Measurements from ENCODE around the gene UNC5A. TPM values are rescaled to one million over a fixed set of nuclear protein-coding genes. Genes with fewer than 3 reads are reported as not detected.

UNC5A gene
- total RNA-seq, 2 experiments from 2014 or later: not detected

DNA sequence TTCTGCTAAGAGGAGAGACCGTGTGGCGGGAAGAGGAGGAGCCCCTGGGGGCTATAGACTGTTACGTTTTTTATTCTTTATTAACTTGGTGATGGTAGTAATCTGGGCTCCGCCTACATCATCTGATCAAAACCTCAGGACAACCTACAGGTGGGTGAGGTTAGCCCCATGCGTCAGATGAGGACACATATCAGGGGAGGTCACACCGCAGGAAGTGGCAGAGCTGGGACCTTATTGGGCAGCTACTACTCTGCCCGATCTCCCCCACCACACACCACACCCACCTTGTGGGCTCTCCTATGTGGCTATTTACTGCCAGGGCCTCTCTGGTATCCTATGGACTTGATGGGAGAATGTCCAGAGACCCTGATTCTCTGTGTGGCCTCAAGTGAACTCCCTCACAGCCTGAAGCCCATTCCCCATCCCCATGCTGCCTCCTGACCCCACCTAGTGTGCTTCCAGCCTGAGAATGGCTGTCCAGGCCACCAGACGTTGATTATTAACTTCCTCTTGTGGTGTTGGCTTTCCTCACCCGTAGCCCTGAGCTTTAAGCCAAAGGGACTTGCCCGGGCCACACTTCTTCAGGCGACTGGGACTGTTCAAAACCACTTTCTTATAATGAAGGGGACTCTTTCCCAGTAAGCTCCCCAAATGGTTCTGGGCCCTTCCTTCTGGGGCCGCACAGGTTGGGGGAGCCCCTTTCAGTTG lies 8.2 kb downstream of the UNC5A start:
- Mint-ChIP-seq H3K4me1 (ENCODE audit: low read depth) (peaks cover 12% of the 10 kb centered on the region), H3K27me3 (peaks cover 82% of the 10 kb centered on the region), H3K27ac (no peak overlapping the region), H3K36me3 (ENCODE audit: low read depth) (no peaks in the 10 kb centered on the region), H3K9me3 (no peaks in the 10 kb centered on the region), H3K4me3 (peak overlapping the region; percentile 65)
- ATAC-seq (ENCODE audit: poor library complexity): peak; percentile 90
- H3K4me1 ChIP-seq (ENCODE audit: insufficient read depth, low read length): peaks cover 13% of the 10 kb centered on the region
- ChIA-PET CTCF (no interaction called here), POLR2A (no interaction called here)
- intact Hi-C loops (cut with DNase I, micrococcal nuclease): no loop called here
- no peak overlapping the region for H3K4me3 ChIP-seq (ENCODE audit: low read length)
- H3K36me3 ChIP-seq (ENCODE audit: insufficient read depth, low read length): no peaks in the 10 kb centered on the region
- H3K27me3 ChIP-seq (ENCODE audit: control insufficient read depth in 1 of 2, insufficient read depth in 2 of 2, low read length in 2 of 2): peaks cover 39 to 64% of the 10 kb centered on the region in 2 experiments
- TF ChIP-seq, protein P1, sequence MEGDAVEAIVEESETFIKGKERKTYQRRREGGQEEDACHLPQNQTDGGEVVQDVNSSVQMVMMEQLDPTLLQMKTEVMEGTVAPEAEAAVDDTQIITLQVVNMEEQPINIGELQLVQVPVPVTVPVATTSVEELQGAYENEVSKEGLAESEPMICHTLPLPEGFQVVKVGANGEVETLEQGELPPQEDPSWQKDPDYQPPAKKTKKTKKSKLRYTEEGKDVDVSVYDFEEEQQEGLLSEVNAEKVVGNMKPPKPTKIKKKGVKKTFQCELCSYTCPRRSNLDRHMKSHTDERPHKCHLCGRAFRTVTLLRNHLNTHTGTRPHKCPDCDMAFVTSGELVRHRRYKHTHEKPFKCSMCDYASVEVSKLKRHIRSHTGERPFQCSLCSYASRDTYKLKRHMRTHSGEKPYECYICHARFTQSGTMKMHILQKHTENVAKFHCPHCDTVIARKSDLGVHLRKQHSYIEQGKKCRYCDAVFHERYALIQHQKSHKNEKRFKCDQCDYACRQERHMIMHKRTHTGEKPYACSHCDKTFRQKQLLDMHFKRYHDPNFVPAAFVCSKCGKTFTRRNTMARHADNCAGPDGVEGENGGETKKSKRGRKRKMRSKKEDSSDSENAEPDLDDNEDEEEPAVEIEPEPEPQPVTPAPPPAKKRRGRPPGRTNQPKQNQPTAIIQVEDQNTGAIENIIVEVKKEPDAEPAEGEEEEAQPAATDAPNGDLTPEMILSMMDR (IDR thresholded peaks at IDR 0.05): no peak
- peak in 4 of 14 experiments; percentile 30 to 45 (median 39) for DNase-seq
- H3K27ac ChIP-seq (ENCODE audit: low read depth in 1 of 2, low read length in 2 of 2): no peak overlapping the region
- H3K9me3 ChIP-seq (ENCODE audit: control insufficient read depth in 1 of 2, insufficient read depth in 1 of 2, low read length in 2 of 2): peaks cover 0 to 12% of the 10 kb centered on the region in 2 experiments

DNA sequence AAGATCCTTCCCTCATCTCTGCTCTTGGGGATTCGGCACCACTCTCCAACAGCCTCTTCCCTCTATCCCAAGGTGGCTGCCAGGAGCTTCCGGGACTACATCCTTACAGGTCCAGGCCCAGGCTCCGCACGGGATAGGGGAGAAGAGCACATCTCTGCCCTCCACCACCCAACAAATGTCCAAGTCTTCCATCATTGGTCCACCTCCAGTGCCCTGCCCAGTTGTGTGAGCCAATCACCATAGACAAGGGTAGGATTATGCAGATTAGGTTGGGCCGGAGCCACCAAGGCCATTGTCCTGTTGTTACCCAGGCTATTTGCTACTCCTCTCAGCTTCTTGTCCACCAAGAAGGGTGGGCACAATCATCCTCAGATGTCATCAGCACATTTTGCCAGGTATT lies 9.1 kb downstream of the UNC5A start:
- TF ChIP-seq, protein P1 (IDR thresholded peaks at IDR 0.05): no peak
- DNase-seq (no peak), ATAC-seq (ENCODE audit: poor library complexity) (no peak)
- Histone ChIP-seq H3K36me3 (ENCODE audit: insufficient read depth, low read length) (no peaks in the 10 kb centered on the region), H3K4me3 (ENCODE audit: low read length) (no peak overlapping the region), H3K9me3 (ENCODE audit: control insufficient read depth in 1 of 2, insufficient read depth in 1 of 2, low read length in 2 of 2) (peaks cover 0 to 10% of the 10 kb centered on the region in 2 experiments), H3K27ac (ENCODE audit: low read depth in 1 of 2, low read length in 2 of 2) (no peak overlapping the region), H3K27me3 (ENCODE audit: control insufficient read depth in 1 of 2, insufficient read depth in 2 of 2, low read length in 2 of 2) (peaks cover 36 to 56% of the 10 kb centered on the region in 2 experiments), H3K4me1 (ENCODE audit: insufficient read depth, low read length) (peaks cover 13% of the 10 kb centered on the region)
- H3K4me1 Mint-ChIP-seq (ENCODE audit: low read depth): peaks cover 12% of the 10 kb centered on the region
- H3K4me3 Mint-ChIP-seq: peak overlapping the region; percentile 4
- H3K36me3 Mint-ChIP-seq (ENCODE audit: low read depth): no peaks in the 10 kb centered on the region
- no peaks in the 10 kb centered on the region for H3K9me3 Mint-ChIP-seq
- ChIA-PET POLR2A (no interaction called here), CTCF (no interaction called here)
- H3K27ac Mint-ChIP-seq: no peak overlapping the region
- intact Hi-C loops (cut with DNase I, micrococcal nuclease): no loop called here
- peaks cover 73% of the 10 kb centered on the region for H3K27me3 Mint-ChIP-seq

DNA sequence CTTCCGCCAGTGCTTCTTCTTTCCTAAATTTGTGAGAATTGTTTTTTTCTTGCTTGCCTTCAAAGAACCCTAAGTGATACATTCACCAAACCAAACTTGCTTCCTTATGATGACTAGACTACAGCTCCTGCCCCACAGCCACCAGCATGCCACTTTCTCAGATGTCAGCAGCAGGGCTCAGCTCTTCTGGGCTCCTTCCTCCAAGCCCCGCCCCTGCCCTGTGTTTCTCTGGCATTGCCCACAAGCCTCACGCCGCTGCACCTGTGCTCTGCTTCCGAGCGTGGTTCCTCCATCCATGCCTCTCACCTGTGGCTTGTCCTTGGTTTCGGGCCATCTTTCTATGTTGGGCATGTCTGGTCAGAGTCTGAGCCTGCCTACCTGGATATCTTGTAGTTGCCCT lies 10.6 kb downstream of the UNC5A start:
- Histone ChIP-seq H3K4me1 (ENCODE audit: insufficient read depth, low read length) (peaks cover 13% of the 10 kb centered on the region), H3K9me3 (ENCODE audit: control insufficient read depth in 1 of 2, insufficient read depth in 1 of 2, low read length in 2 of 2) (peaks cover 0 to 10% of the 10 kb centered on the region in 2 experiments), H3K4me3 (ENCODE audit: low read length) (no peak overlapping the region), H3K36me3 (ENCODE audit: insufficient read depth, low read length) (no peaks in the 10 kb centered on the region), H3K27me3 (ENCODE audit: control insufficient read depth in 1 of 2, insufficient read depth in 2 of 2, low read length in 2 of 2) (peaks cover 30 to 44% of the 10 kb centered on the region in 2 experiments), H3K27ac (ENCODE audit: low read depth in 1 of 2, low read length in 2 of 2) (no peak overlapping the region)
- CTCF ChIA-PET: no interaction called here
- Mint-ChIP-seq H3K4me3 (no peak overlapping the region), H3K36me3 (ENCODE audit: low read depth) (no peaks in the 10 kb centered on the region), H3K9me3 (no peaks in the 10 kb centered on the region), H3K27me3 (peaks cover 70% of the 10 kb centered on the region), H3K4me1 (ENCODE audit: low read depth) (peaks cover 12% of the 10 kb centered on the region), H3K27ac (no peak overlapping the region)
- DNase-seq: no peak
- TF ChIP-seq, protein P1 (IDR thresholded peaks at IDR 0.05): no peak
- POLR2A ChIA-PET: no interaction called here
- no peak for ATAC-seq (ENCODE audit: poor library complexity)
- intact Hi-C loops (cut with DNase I, micrococcal nuclease): no loop called here

All from CD4-positive, alpha-beta T cell (primary cell).